ENCODE measurements around the gene PRAC2.

GRCh38 chr17:48717367-48718226 lies 5.4 kb upstream of the PRAC2 start:
- no peak for TF ChIP-seq EZH2 (IDR thresholded peaks at IDR 0.05)
- no peak for TF ChIP-seq CEBPB (IDR thresholded peaks at IDR 0.05; ENCODE audit: low read depth)
- TF ChIP-seq CTCF (IDR thresholded peaks at IDR 0.05 in 2 of 3, conservative IDR thresholded peaks at IDR 0.05 in 1 of 3; ENCODE audit: borderline replicate concordance in 1 of 3, insufficient read depth in 1 of 3, low read depth in 2 of 3, low read length in 2 of 3), result no peak
- no peak for TF ChIP-seq POLR2A (IDR thresholded peaks at IDR 0.05; ENCODE audit: borderline replicate concordance, extremely low read depth, insufficient read depth, insufficient read length)
- TF ChIP-seq ZFX (IDR thresholded peaks at IDR 0.05), result no peak
- no peak for TF ChIP-seq MAX (IDR thresholded peaks at IDR 0.05)
- no peak for TF ChIP-seq EZH2phosphoT487 (IDR thresholded peaks at IDR 0.05; ENCODE audit: borderline replicate concordance)
- TF ChIP-seq YY1 (IDR thresholded peaks at IDR 0.05; ENCODE audit: extremely low read depth, insufficient replicate concordance, low read depth, low read length), result no peak
- no peak for TF ChIP-seq ZNF274 (IDR thresholded peaks at IDR 0.05; ENCODE audit: low read depth, low read length)
- no peak for TF ChIP-seq SIN3A (IDR thresholded peaks at IDR 0.05; ENCODE audit: low read depth)
